Body of pancreas (tissue), 4 donors: ENCODE data around the gene CBX7. TPM values are rescaled to one million over a fixed set of nuclear protein-coding genes. Genes with fewer than 3 reads are reported as not detected.

Experiments
- ATAC-seq: fragments of 150-250 bp; one replicate; pipeline ENCODE4 v1.9.1; 2016
- DNase-seq, 4 donors: peaks; one replicate each; pipeline ENCODE4 v3.0.0-alpha.2; 2019
- H3K27ac ChIP-seq, 4 donors: fragments of 200-600 bp; sonication (generic); 1 replicate in 3 of 4; 2 replicates in 1 of 4; pipeline versions ENCODE4 v1.5.1 to v1.6.1; 2016 to 2019; ENCODE audit warnings: mild to moderate bottlenecking in 1 of 4, mixed read lengths in 1 of 4, moderate library complexity in 1 of 4
- H3K27me3 ChIP-seq, 2 donors: fragments of 200-600 bp; sonication (generic); one replicate each; pipeline ENCODE4 v1.6.0; 2016; ENCODE audit warnings: mild to moderate bottlenecking in 1 of 2
- H3K36me3 ChIP-seq, 2 donors: fragments of 200-600 bp; sonication (generic); replicated peaks in 1 of 2; 2 replicates each; pipeline ENCODE4 v1.5.1; 2016; ENCODE audit warnings: low read depth in 2 of 2; ENCODE audit not compliant: insufficient read depth in 1 of 2
- H3K4me1 ChIP-seq: fragments of 200-600 bp; sonication (generic); one replicate; pipeline ENCODE4 v1.6.0; 2016
- H3K4me3 ChIP-seq, 2 donors: fragments of 200-600 bp; sonication (generic); 1 replicate in 1 of 2; 2 replicates in 1 of 2; pipeline ENCODE4 v1.5.1; 2016 to 2019
- H3K9me3 ChIP-seq, 3 donors: fragments of 200-600 bp; sonication (generic); 1 replicate in 2 of 3; 2 replicates in 1 of 3; pipeline ENCODE4 v1.5.1; 2016
- POLR2A ChIP-seq, 3 donors: fragments of 450-650 bp; IDR thresholded peaks; one replicate each; pipeline ENCODE4 v1.6.1; 2016; ENCODE audit warnings: antibody characterized with exemption in 3 of 3, mild to moderate bottlenecking in 2 of 3
- WGBS, 2 donors: methylation state at CpG; one replicate each; pipeline ENCODE4 v1.1.5; 2017; 5-methylcytosine and 5-hydroxymethylcytosine counted together
- intact Hi-C: fragments of 100-400 bp; cut with DNase I; formaldehyde crosslinking; loops from one replicate; pipeline ENCODE4 v1.15.1; 2023
- total RNA-seq, 2 donors: library from RNA; depleted of rRNA; stranded (reverse); fragments of >200 nt; gene quantifications; one replicate each; pipeline ENCODE4 v1.1.0, GENCODE V29; 2016
- TF ChIP-seq, protein P1 (sequence below), 7 experiments: fragments of 450-650 bp in 4 of 7; fragments of 200-600 bp in 3 of 7; sonication (generic) in 3 of 7; IDR thresholded peaks; one replicate each; pipeline ENCODE4 v1.5.1; 2016 to 2019; ENCODE audit warnings: antibody characterized with exemption in 7 of 7

Gene CBX7
- total RNA-seq, 2 donors from 2014 or later, result 38.1 to 41.2 TPM

DNA sequence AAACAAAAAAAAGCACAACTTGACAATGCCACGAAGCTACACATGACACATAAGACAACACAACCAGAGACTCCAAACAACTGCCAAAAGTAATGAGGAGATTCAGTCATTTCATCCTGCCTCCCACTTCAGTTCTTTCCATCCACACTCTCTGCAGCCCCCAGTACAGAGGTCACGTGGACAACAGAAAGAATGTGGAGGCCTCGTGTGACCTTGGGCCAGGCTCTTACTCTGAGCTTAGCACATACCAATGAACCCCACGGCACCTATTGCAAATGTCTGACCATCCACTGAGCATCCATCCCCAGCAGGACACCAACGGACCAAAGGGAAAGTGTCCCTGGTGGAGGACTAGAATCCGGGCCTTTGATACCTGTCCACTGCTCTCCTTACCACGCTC lies 12.5 kb downstream of the CBX7 start:
- TF ChIP-seq, protein P1, sequence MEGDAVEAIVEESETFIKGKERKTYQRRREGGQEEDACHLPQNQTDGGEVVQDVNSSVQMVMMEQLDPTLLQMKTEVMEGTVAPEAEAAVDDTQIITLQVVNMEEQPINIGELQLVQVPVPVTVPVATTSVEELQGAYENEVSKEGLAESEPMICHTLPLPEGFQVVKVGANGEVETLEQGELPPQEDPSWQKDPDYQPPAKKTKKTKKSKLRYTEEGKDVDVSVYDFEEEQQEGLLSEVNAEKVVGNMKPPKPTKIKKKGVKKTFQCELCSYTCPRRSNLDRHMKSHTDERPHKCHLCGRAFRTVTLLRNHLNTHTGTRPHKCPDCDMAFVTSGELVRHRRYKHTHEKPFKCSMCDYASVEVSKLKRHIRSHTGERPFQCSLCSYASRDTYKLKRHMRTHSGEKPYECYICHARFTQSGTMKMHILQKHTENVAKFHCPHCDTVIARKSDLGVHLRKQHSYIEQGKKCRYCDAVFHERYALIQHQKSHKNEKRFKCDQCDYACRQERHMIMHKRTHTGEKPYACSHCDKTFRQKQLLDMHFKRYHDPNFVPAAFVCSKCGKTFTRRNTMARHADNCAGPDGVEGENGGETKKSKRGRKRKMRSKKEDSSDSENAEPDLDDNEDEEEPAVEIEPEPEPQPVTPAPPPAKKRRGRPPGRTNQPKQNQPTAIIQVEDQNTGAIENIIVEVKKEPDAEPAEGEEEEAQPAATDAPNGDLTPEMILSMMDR (IDR thresholded peaks at IDR 0.05), result no peak
- TF ChIP-seq POLR2A (IDR thresholded peaks at IDR 0.05), result no peak
- Histone ChIP-seq H3K36me3 (no peaks in the 10 kb centered on the region), H3K27me3 (no peaks in the 10 kb centered on the region), H3K9me3 (no peaks in the 10 kb centered on the region), H3K27ac (no peak overlapping the region), H3K4me3 (no peak overlapping the region), H3K4me1 (peaks cover 12% of the 10 kb centered on the region)
- intact Hi-C loops, result no loop called here
- WGBS, 2 donors, result 78 to 84% methylated on average over 7 of the region's 7 CpGs
- no peak for DNase-seq
- no peak for ATAC-seq

DNA sequence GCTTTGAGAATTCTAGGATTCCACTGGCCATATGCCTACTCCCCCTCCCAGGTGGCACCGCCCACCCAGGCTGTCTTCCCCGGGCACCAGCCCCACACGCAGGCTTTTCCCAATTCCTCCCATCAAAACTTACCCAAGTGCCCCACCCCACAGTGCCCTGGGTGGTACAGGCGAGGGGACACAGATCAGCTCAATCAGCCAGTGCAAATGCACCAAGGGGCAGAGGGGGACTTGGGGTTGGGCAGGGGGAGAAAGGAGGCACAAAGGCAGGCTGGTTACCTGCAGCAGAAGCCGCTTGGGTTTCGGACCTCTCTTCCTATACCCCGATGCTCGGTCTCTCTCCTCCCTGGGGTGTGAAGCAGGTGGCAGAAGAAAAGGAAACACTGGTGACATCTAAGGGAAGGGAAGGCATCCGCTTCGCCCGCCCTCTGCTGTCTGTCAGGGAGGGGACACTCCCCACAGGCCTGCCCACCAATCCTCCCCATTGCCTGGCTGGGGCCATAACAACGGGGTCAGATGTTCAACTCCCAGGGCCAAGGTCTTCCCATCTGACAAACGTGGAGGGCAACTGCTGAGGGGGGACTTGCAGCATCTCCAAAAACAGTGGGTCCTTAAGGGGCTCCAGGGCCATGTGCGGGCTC lies 14.0 kb downstream of the CBX7 start:
- H3K36me3 ChIP-seq, result no peaks in the 10 kb centered on the region
- H3K27me3 ChIP-seq, result no peaks in the 10 kb centered on the region
- 82 to 86% methylated on average over 12 to 14 of the region's 14 CpGs for WGBS, 2 donors
- no peaks in the 10 kb centered on the region for H3K9me3 ChIP-seq
- no peak overlapping the region for H3K4me3 ChIP-seq
- no peak for TF ChIP-seq POLR2A (IDR thresholded peaks at IDR 0.05)
- TF ChIP-seq, protein P1 (IDR thresholded peaks at IDR 0.05), result no peak
- no peaks in the 10 kb centered on the region for H3K4me1 ChIP-seq
- ATAC-seq (no peak), DNase-seq (no peak)
- intact Hi-C loops, result no loop called here
- H3K27ac ChIP-seq, result no peak overlapping the region

DNA sequence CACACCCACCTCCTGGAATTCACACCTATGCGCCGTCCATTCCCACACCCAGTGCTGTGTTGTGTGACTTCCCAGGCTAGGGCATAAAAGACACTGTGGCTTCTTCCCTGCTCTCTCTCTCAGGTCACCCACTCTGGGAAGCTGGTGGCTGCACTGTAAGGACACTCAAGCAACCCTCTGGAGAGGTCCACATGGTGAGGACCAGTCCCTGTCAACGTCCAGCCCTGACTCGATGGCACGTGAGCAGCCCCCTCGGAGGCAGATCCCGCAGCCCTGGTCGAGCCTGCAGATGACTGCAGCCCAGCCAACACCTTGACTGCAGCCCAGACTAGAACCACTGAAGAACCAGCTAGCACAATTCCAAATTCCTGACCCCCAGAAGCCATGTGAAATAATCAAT lies 16.2 kb downstream of the CBX7 start:
- H3K36me3 ChIP-seq, result no peaks in the 10 kb centered on the region

DNA sequence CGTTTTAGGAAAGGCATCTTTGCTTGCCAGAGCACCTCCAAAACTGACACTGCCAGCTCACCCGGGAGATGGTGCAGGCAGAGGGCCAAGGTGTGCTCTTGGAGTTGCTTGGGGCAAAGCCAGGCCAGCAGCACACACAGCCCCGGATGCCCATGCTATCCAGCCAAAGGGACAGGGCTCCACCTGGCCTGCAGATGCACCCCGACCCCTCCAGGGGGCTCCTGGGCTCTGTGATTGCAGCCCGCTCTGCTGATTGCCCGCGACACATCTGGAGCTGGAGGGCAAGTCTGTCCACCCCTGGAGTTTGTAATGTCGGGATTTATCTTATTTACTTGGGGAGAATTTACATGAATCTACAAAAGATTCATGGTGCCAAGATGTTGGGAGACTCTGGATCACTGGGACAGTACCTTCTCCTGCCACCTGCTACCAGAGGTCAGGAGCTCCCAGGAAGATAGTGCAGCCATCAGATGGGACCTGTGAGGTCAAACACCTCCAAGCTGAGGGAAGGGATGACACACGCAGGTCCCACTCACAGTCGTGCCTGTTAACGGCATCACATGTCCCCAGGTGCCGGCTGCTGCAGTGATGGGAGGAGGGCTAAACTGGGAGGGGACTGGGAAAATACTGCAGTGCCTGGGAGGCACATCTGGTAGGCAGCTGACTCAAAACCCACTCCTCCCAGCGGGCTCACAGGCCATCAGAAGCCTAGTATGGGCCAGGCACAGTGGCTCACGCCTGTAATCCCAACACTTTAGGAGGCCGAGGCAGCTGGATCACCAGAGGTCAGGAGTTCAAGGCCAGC lies 17.2 kb downstream of the CBX7 start:
- TF ChIP-seq POLR2A (IDR thresholded peaks at IDR 0.05), result no peak
- TF ChIP-seq, protein P1 (IDR thresholded peaks at IDR 0.05), result peak in 4 of 7 experiments; percentile 23 to 41 (median 34)
- ATAC-seq, result peak; percentile 31
- Histone ChIP-seq H3K27ac (no peak overlapping the region), H3K27me3 (no peaks in the 10 kb centered on the region), H3K9me3 (no peaks in the 10 kb centered on the region), H3K4me3 (no peak overlapping the region), H3K36me3 (no peaks in the 10 kb centered on the region), H3K4me1 (no peaks in the 10 kb centered on the region)
- intact Hi-C loops, result no loop called here
- DNase-seq, result peak in 3 of 4 donors; percentile 22 to 44 (median 28)
- 44 to 57% methylated on average over 10 to 15 of the region's 15 CpGs for WGBS, 2 donors

More for the DNA sequence above, 16.2 kb downstream of the CBX7 start:
- DNase-seq (no peak), ATAC-seq (no peak)
- TF ChIP-seq POLR2A (IDR thresholded peaks at IDR 0.05), result no peak
- TF ChIP-seq, protein P1 (IDR thresholded peaks at IDR 0.05), result no peak
- H3K9me3 ChIP-seq, result no peaks in the 10 kb centered on the region
- WGBS, 2 donors, result 91% methylated on average over 8 of the region's 8 CpGs; no CpG with 5 or more reads in 1 of the 2 donors
- no peaks in the 10 kb centered on the region for H3K27me3 ChIP-seq
- no peak overlapping the region for H3K27ac ChIP-seq
- intact Hi-C loops, result no loop called here
- H3K4me1 ChIP-seq, result no peaks in the 10 kb centered on the region
- no peak overlapping the region for H3K4me3 ChIP-seq
